HG02884 (cell line): ENCODE results near the gene SIT1.
"Not testable (repeated sequence)": the region's sequence is repeated elsewhere in the genome, so short reads cannot be mapped to it uniquely, and the experiment has no call there.

ENCODE experiments used
- ATAC-seq: cut with Tn5 transposase; IDR thresholded peaks from one replicate; pipeline ENCODE4 v1.9.1; 2021; ENCODE audit warnings: mild to moderate bottlenecking, moderate library complexity; ENCODE audit not compliant: unreplicated experiment

SIT1 gene

GRCh38 chr9:35638751-35639150, 12.0 kb downstream of the SIT1 start:
- ATAC-seq: not testable (repeated sequence)

- not testable (repeated sequence) for ATAC-seq
Observed at GRCh38 chr9:35637427-35637955, 13.2 kb downstream of the SIT1 start.

- not testable (repeated sequence) for ATAC-seq
Observed at GRCh38 chr9:35636877-35637246, 13.9 kb downstream of the SIT1 start.

- ATAC-seq: no peak
Observed at GRCh38 chr9:35636135-35636876, 14.4 kb downstream of the SIT1 start.

GRCh38 chr9:35635730-35636129, 15.0 kb downstream of the SIT1 start:
- ATAC-seq: no peak

GRCh38 chr9:35629597-35629996, 21.1 kb downstream of the SIT1 start:
- no peak for ATAC-seq

GRCh38 chr9:35628389-35628991, 22.2 kb downstream of the SIT1 start:
- no peak for ATAC-seq

GRCh38 chr9:35627575-35627974, 23.2 kb downstream of the SIT1 start:
- no peak for ATAC-seq

GRCh38 chr9:35619800-35620158, 31.0 kb downstream of the SIT1 start:
- peak; percentile 48 for ATAC-seq

GRCh38 chr9:35618854-35619799, 31.6 kb downstream of the SIT1 start:
- ATAC-seq: peak; percentile 41

GRCh38 chr9:35618325-35618727, 32.4 kb downstream of the SIT1 start, which contains the start of gene CD72:
Gene CD72, minus strand, starts transcription at chr9:35618413. Its CDS starts 110 bp downstream, at chr9:35618303.
- no peak for ATAC-seq

- no peak for ATAC-seq
Observed at GRCh38 chr9:35617548-35617947, 33.2 kb downstream of the SIT1 start.

GRCh38 chr9:35616681-35617459, 33.9 kb downstream of the SIT1 start:
- peak; percentile 40 for ATAC-seq

- ATAC-seq: no peak
Observed at GRCh38 chr9:35615981-35616680, 34.6 kb downstream of the SIT1 start.

GRCh38 chr9:35612843-35613242, 37.9 kb downstream of the SIT1 start:
- no peak for ATAC-seq

GRCh38 chr9:35612066-35612465, 38.7 kb downstream of the SIT1 start:
- ATAC-seq: not testable (repeated sequence)

GRCh38 chr9:35611230-35611797, 39.4 kb downstream of the SIT1 start:
- no peak for ATAC-seq

- no peak for ATAC-seq
Observed at GRCh38 chr9:35609820-35610163, 40.9 kb downstream of the SIT1 start.

- no peak for ATAC-seq
Observed at GRCh38 chr9:35609001-35609819, 41.5 kb downstream of the SIT1 start.
